ENCODE data around the gene KCTD12.

KCTD12 gene

GRCh38 chr13:76875271-76875815, 10.9 kb downstream of the KCTD12 start:
- H3K4me1 ChIP-seq (ENCODE audit: low read length) = 0 out of 2 replicates have a peak, but pooled peaks cover 6% of the 10 kb centered on the region
- TF ChIP-seq CTCF (IDR thresholded peaks at IDR 0.05; ENCODE audit: low read length) (no peak), EZH2 (optimal IDR thresholded peaks at IDR 0.05; ENCODE audit: low read depth, low read length) (no peak), EZH2phosphoT487 (IDR thresholded peaks at IDR 0.05; ENCODE audit: low read length) (no peak)

DNA sequence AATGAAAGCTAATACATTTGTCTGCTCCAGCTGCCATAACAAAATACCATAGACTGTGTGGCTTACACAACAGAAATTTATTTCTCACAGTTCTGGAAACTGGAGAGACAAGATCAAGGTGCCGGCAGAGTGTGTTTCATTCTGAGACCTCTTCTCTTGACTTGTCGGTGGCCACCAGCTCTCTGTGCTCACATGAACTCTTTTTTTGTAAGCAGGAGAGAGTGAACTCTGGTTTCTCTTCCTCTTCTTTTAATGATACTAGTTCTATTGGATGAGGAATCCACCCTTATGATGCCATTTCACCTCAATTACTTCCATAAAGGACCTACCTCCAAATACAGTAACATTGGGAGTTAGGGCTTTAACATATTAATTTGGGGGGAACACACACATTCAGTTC, 11.7 kb downstream of the KCTD12 start:
- Histone ChIP-seq H3K27me3 (replicated peaks; ENCODE audit: insufficient read depth, low read length) (no peaks in the 10 kb centered on the region), H2AFZ (ENCODE audit: low read length) (no peak overlapping the region), H3K36me3 (replicated peaks; ENCODE audit: insufficient read depth, low read length) (no peaks in the 10 kb centered on the region), H3K9me2 (replicated peaks; ENCODE audit: insufficient read depth, low read length) (no peaks in the 10 kb centered on the region), H3K4me1 (ENCODE audit: low read length) (no peaks in the 10 kb centered on the region), H3K79me2 (ENCODE audit: low read length) (no peaks in the 10 kb centered on the region), H3F3A (ENCODE audit: insufficient read depth, low read length) (no peaks in the 10 kb centered on the region), H3K27ac (ENCODE audit: low read length) (no peak overlapping the region), H3K4me3 (ENCODE audit: low read length) (no peak overlapping the region), H3K9me3 (replicated peaks; ENCODE audit: insufficient read depth, low read length) (no peaks in the 10 kb centered on the region), H4K20me1 (ENCODE audit: insufficient read depth, low read length) (no peaks in the 10 kb centered on the region), H3K9ac (ENCODE audit: low read length) (no peak overlapping the region), H3K4me2 (ENCODE audit: low read depth, low read length) (no peak overlapping the region)
- no peak for DNase-seq
- TF ChIP-seq EZH2phosphoT487 (IDR thresholded peaks at IDR 0.05; ENCODE audit: low read length) = no peak
- no peak for TF ChIP-seq EZH2 (optimal IDR thresholded peaks at IDR 0.05; ENCODE audit: low read depth, low read length)
- TF ChIP-seq CTCF (IDR thresholded peaks at IDR 0.05; ENCODE audit: low read length) = no peak

More at GRCh38 chr13:76875271-76875815, 10.9 kb downstream of the KCTD12 start:
- no peaks in the 10 kb centered on the region for H3K36me3 ChIP-seq (replicated peaks; ENCODE audit: insufficient read depth, low read length)
- H3K9ac ChIP-seq (ENCODE audit: low read length) = no peak overlapping the region
- no peaks in the 10 kb centered on the region for H4K20me1 ChIP-seq (ENCODE audit: insufficient read depth, low read length)
- H3K4me3 ChIP-seq (ENCODE audit: low read length) = no peak overlapping the region
- peaks cover 5% of the 10 kb centered on the region; the same call in 1 of the 2 replicates for H3F3A ChIP-seq (ENCODE audit: insufficient read depth, low read length)
- no peak overlapping the region for H2AFZ ChIP-seq (ENCODE audit: low read length)
- H3K79me2 ChIP-seq (ENCODE audit: low read length) = no peaks in the 10 kb centered on the region
- H3K27ac ChIP-seq (ENCODE audit: low read length) = no peak overlapping the region
- no peaks in the 10 kb centered on the region for H3K27me3 ChIP-seq (replicated peaks; ENCODE audit: insufficient read depth, low read length)
- no peaks in the 10 kb centered on the region for H3K9me2 ChIP-seq (replicated peaks; ENCODE audit: insufficient read depth, low read length)
- H3K9me3 ChIP-seq (replicated peaks; ENCODE audit: insufficient read depth, low read length) = no peaks in the 10 kb centered on the region
- no peak for DNase-seq
- H3K4me2 ChIP-seq (ENCODE audit: low read depth, low read length) = no peak overlapping the region

DNA sequence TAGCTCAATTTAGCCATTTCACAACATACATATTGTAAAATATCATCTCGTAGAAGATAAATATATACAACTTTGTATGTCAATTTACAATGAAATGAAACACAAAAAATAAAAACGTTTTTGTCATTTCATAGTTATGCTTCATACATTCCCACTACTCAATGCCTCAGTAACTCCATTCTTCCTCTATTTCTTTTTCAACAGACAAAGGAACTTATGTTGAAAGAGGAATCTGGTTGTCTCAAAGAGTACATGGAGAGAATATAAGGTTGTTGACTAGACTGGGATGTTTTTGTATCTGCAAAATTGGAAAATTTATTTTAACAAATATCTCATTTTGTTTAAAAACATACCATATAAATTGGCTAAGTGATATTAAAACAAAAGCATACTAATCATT, 12.8 kb downstream of the KCTD12 start:
- DNase-seq = no peak
- Histone ChIP-seq H3K4me3 (ENCODE audit: low read length) (no peak overlapping the region), H3K27me3 (replicated peaks; ENCODE audit: insufficient read depth, low read length) (no peaks in the 10 kb centered on the region), H3K36me3 (replicated peaks; ENCODE audit: insufficient read depth, low read length) (no peaks in the 10 kb centered on the region), H3K9ac (ENCODE audit: low read length) (no peak overlapping the region), H3K4me1 (ENCODE audit: low read length) (no peaks in the 10 kb centered on the region), H4K20me1 (ENCODE audit: insufficient read depth, low read length) (no peaks in the 10 kb centered on the region), H3K27ac (ENCODE audit: low read length) (no peak overlapping the region), H3K9me2 (replicated peaks; ENCODE audit: insufficient read depth, low read length) (no peaks in the 10 kb centered on the region), H3K4me2 (ENCODE audit: low read depth, low read length) (no peak overlapping the region), H3K9me3 (replicated peaks; ENCODE audit: insufficient read depth, low read length) (no peaks in the 10 kb centered on the region), H2AFZ (ENCODE audit: low read length) (no peak overlapping the region), H3F3A (ENCODE audit: insufficient read depth, low read length) (no peaks in the 10 kb centered on the region), H3K79me2 (ENCODE audit: low read length) (no peaks in the 10 kb centered on the region)
- no peak for TF ChIP-seq CTCF (IDR thresholded peaks at IDR 0.05; ENCODE audit: low read length)
- no peak for TF ChIP-seq EZH2phosphoT487 (IDR thresholded peaks at IDR 0.05; ENCODE audit: low read length)
- no peak for TF ChIP-seq EZH2 (optimal IDR thresholded peaks at IDR 0.05; ENCODE audit: low read depth, low read length)
